Ishikawa (cell line): Measurements from ENCODE around the gene GSDMA.

Experiments
- CEBPB ChIP-seq: IDR thresholded peaks from 2 replicates; pipeline ENCODE4 v1.6.1; 2012
- CREB1 ChIP-seq: IDR thresholded peaks from 2 replicates; pipeline ENCODE4 v1.6.1; 2012; ENCODE audit warnings: low read depth
- EGR1 ChIP-seq: IDR thresholded peaks from 2 replicates; pipeline ENCODE4 v1.6.1; 2012
- EP300 ChIP-seq: IDR thresholded peaks from 2 replicates; pipeline ENCODE4 v1.6.1; 2012; ENCODE audit warnings: borderline replicate concordance
- NFIC ChIP-seq: IDR thresholded peaks from 2 replicates; pipeline ENCODE4 v1.6.1; 2012
- RAD21 ChIP-seq: IDR thresholded peaks from 2 replicates; pipeline ENCODE4 v1.6.1; 2012; ENCODE audit warnings: low read depth
- TAF1 ChIP-seq: IDR thresholded peaks from 2 replicates; pipeline ENCODE4 v1.6.1; 2012; ENCODE audit warnings: low read depth, mild to moderate bottlenecking
- TEAD4 ChIP-seq: IDR thresholded peaks from 2 replicates; pipeline ENCODE4 v1.6.1; 2012
- YY1 ChIP-seq: IDR thresholded peaks from 2 replicates; pipeline ENCODE4 v1.6.1; 2012; ENCODE audit warnings: low read depth
- ZBTB7A ChIP-seq: IDR thresholded peaks from 2 replicates; pipeline ENCODE4 v1.6.1; 2012; ENCODE audit warnings: low read depth
- TF ChIP-seq, protein P1 (sequence below): IDR thresholded peaks from 2 replicates; pipeline ENCODE4 v1.6.1; 2012; ENCODE audit warnings: low read depth, mild to moderate bottlenecking
- TF ChIP-seq, protein P2 (sequence below): IDR thresholded peaks from 2 replicates; pipeline ENCODE4 v1.6.1; 2012
- TF ChIP-seq, protein P3 (sequence below): IDR thresholded peaks from 2 replicates; pipeline ENCODE4 v1.6.1; 2012

Gene GSDMA

DNA sequence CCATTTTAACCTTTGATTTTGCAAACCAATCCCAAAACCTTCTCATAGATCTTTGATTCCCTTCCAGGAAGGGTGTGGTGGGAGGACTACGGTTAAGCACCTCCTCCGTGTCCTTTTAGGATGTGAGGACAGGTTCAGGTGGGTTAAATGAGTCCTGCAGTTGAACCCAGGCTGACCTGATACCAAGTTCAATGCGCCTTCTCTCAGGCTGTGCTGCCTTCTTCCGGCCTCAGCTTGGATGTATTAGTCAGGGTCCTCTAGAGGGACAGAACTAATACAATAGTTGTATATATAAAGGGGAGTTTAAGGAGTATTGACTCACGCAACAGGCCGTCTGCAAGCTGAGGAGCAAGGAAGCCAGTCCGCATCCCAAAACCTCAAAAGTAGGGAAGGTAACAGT is 41.9 kb downstream of the GSDMA start:
- TF ChIP-seq, protein P1, sequence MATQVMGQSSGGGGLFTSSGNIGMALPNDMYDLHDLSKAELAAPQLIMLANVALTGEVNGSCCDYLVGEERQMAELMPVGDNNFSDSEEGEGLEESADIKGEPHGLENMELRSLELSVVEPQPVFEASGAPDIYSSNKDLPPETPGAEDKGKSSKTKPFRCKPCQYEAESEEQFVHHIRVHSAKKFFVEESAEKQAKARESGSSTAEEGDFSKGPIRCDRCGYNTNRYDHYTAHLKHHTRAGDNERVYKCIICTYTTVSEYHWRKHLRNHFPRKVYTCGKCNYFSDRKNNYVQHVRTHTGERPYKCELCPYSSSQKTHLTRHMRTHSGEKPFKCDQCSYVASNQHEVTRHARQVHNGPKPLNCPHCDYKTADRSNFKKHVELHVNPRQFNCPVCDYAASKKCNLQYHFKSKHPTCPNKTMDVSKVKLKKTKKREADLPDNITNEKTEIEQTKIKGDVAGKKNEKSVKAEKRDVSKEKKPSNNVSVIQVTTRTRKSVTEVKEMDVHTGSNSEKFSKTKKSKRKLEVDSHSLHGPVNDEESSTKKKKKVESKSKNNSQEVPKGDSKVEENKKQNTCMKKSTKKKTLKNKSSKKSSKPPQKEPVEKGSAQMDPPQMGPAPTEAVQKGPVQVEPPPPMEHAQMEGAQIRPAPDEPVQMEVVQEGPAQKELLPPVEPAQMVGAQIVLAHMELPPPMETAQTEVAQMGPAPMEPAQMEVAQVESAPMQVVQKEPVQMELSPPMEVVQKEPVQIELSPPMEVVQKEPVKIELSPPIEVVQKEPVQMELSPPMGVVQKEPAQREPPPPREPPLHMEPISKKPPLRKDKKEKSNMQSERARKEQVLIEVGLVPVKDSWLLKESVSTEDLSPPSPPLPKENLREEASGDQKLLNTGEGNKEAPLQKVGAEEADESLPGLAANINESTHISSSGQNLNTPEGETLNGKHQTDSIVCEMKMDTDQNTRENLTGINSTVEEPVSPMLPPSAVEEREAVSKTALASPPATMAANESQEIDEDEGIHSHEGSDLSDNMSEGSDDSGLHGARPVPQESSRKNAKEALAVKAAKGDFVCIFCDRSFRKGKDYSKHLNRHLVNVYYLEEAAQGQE = no peak
- TF ChIP-seq ZBTB7A (no peak), RAD21 (no peak), YY1 (no peak), CREB1 (no peak), NFIC (no peak), TAF1 (no peak)
- TF ChIP-seq, protein P2, sequence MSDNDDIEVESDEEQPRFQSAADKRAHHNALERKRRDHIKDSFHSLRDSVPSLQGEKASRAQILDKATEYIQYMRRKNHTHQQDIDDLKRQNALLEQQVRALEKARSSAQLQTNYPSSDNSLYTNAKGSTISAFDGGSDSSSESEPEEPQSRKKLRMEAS = no peak

DNA sequence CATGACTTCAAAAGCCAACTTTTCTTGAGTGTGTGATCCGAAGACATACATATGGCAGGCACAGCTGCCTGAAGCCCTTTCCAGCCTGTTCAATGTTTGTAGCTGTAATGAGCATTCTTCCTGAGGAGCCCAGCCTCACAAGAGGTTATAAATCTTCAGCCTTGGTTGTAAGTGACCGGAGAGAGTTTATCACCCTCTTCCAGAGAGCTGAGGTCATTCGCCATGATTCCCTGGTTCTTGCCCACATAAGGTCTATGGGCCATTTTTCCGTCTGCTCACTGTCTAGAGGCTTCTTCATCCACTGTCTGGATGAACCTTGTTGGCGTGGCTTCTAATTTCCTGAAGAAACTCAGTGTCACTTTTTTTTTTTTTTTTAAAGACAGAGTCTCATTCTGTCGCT is 42.7 kb downstream of the GSDMA start:
- TF ChIP-seq NFIC (no peak), CEBPB (no peak), EP300 (no peak), CREB1 (no peak)
- TF ChIP-seq, protein P1 = no peak
- TF ChIP-seq, protein P3, sequence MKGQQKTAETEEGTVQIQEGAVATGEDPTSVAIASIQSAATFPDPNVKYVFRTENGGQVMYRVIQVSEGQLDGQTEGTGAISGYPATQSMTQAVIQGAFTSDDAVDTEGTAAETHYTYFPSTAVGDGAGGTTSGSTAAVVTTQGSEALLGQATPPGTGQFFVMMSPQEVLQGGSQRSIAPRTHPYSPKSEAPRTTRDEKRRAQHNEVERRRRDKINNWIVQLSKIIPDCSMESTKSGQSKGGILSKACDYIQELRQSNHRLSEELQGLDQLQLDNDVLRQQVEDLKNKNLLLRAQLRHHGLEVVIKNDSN = no peak
- TF ChIP-seq, protein P2 = no peak

DNA sequence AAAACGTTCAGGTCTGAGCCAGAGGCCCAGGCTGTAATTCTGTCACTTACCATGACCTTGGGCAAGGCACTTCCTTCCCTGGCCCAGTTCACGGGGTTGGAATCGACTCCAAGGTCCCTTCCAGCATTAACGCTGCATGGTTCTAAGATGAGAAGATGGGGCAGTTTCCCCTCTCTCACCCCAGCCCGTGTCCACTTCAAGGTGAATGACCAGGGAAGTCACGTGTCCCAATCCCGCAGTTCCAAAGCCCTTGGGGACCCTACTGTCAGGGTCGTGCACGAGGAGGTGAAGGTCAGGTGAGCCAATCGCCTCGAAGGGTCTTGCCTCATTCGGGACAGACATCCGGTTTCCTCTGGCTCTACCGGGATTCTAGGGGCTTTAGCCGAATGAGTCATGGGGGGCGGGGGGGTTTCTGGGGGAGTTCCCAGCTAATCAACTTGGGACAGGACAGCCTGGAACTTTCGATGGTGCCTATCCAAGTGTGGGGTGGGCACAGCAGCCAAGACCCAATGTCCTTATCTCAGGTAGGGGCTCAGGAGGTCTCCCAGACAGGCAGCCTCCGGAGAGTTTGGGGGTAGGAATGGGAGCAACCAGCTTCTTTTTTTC is 51.7 kb downstream of the GSDMA start:
- no peak for TF ChIP-seq NFIC

DNA sequence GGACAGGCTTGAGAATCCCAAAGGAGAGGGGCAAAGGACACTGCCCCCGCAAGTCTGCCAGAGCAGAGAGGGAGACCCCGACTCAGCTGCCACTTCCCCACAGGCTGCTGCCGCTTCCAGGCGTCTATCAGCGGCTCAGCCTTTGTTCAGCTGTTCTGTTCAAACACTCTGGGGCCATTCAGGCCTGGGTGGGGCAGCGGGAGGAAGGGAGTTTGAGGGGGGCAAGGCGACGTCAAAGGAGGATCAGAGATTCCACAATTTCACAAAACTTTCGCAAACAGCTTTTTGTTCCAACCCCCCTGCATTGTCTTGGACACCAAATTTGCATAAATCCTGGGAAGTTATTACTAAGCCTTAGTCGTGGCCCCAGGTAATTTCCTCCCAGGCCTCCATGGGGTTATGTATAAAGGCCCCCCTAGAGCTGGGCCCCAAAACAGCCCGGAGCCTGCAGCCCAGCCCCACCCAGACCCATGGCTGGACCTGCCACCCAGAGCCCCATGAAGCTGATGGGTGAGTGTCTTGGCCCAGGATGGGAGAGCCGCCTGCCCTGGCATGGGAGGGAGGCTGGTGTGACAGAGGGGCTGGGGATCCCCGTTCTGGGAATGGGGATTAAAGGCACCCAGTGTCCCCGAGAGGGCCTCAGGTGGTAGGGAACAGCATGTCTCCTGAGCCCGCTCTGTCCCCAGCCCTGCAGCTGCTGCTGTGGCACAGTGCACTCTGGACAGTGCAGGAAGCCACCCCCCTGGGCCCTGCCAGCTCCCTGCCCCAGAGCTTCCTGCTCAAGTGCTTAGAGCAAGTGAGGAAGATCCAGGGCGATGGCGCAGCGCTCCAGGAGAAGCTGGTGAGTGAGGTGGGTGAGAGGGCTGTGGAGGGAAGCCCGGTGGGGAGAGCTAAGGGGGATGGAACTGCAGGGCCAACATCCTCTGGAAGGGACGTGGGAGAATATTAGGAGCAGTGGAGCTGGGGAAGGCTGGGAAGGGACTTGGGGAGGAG is 52.5 kb downstream of the GSDMA start, which contains the start of gene CSF3:
TSS of gene CSF3 (plus strand) at position 436 of the 993 bp plus-strand sequence. CDS start at position 471, 35 bp downstream.
- no peak for TF ChIP-seq CEBPB
- no peak for TF ChIP-seq EGR1
- TF ChIP-seq, protein P2 = no peak
- TF ChIP-seq EP300 = no peak
- no peak for TF ChIP-seq RAD21
- no peak for TF ChIP-seq TEAD4
- TF ChIP-seq, protein P1 = no peak
- TF ChIP-seq TAF1 = no peak
- no peak for TF ChIP-seq ZBTB7A
- no peak for TF ChIP-seq CREB1
